ENCODE results near the gene ZMIZ1. TPM values are rescaled to one million over a fixed set of nuclear protein-coding genes. Genes with fewer than 3 reads are reported as not detected.

ZMIZ1 gene
- total RNA-seq, 5 donors from 2014 or later (not counting 1 experiment from before 2014, with no cell fraction given) = 16.8 to 27.1 (median 21.2) TPM

GRCh38 chr10:79038841-79039201 is 29.9 kb upstream of the ZMIZ1 start:
- H3K4me1 Mint-ChIP-seq = peaks cover 19 to 29% (median 28%) of the 10 kb centered on the region in 3 donors
- CTCF ChIA-PET = no interaction called here
- H3K9me3 ChIP-seq = no peaks in the 10 kb centered on the region
- no peak overlapping the region for H3K4me3 ChIP-seq (ENCODE audit: control insufficient read depth in 1 of 2, extremely low read depth in 1 of 2, low read length in 1 of 2)
- peaks cover 0 to 9% of the 10 kb centered on the region in 2 donors for H3K27me3 Mint-ChIP-seq
- H3K27ac ChIP-seq (ENCODE audit: low read length) = no peak overlapping the region
- no peaks in the 10 kb centered on the region for H3K9me3 Mint-ChIP-seq
- POLR2A ChIA-PET = no interaction called here
- peaks cover 0 to under 1% of the 10 kb centered on the region in 2 experiments for H3K4me1 ChIP-seq (ENCODE audit: control insufficient read depth in 1 of 2, extremely low read depth in 1 of 2, insufficient read depth in 2 of 2, low read length in 2 of 2)
- peaks cover 3% of the 10 kb centered on the region for H3K36me3 Mint-ChIP-seq
- no peaks in the 10 kb centered on the region for H3K36me3 ChIP-seq (ENCODE audit: control insufficient read depth in 2 of 2, extremely low read depth in 1 of 2, insufficient read depth in 1 of 2, low read length in 1 of 2)
- H3K27me3 ChIP-seq (replicated peaks in 1 of 2; ENCODE audit: control insufficient read depth in 2 of 2, extremely low read depth in 1 of 2, insufficient read depth in 2 of 2, low read length in 1 of 2) = peaks cover 0 to 10% of the 10 kb centered on the region in 2 experiments
- no peak for DNase-seq
- no peak overlapping the region for H3K4me3 Mint-ChIP-seq
- no peak for ATAC-seq (replicated peaks in 1 of 4)
- no peak overlapping the region for H3K27ac Mint-ChIP-seq
- WGBS (ENCODE audit: insufficient coverage) = 100% methylated on average over 1 of the region's 5 CpGs

DNA sequence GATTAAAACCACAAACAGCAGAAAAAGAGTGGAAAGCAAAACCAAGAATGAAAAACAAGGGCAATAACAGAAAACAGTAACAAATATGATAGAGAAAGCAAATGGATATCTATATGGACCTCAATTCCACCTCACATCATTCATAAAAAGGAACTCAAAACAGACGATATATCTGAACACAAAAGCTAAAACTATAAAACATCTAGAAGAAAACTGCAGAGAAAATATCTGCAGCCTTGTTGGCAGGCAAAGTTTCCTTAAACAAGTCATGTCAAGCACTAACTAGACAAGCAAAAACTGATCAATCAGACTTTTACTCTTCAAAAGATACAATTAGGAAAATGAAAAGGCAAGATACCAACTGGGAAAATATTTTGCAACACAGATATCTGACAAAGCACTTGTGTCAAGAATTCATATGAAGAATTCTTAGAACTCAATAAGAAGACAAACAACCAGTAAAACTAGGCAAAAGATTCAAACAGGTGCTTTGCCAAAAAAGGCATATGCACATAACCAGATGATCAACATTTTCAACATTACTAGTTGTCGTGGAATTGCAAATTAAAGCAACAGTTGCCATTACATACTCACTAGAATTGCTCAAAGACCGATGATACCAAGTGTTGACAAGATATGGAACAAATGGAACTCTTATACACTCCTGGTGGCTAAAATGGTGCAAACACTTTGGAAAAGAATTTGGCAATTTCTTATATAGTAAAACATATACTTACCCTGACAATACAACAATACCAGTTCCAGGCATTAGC is 25.9 kb upstream of the ZMIZ1 start:
- Mint-ChIP-seq H3K27me3 (no peaks in the 10 kb centered on the region), H3K36me3 (peaks cover 3% of the 10 kb centered on the region), H3K27ac (peak overlapping the region; percentile 62 to 64), H3K4me1 (peaks cover 46 to 62% (median 55%) of the 10 kb centered on the region in 3 donors), H3K9me3 (no peaks in the 10 kb centered on the region), H3K4me3 (no peak overlapping the region)
- ATAC-seq (replicated peaks in 1 of 4) (no peak), DNase-seq (no peak)
- Histone ChIP-seq H3K27me3 (replicated peaks in 1 of 2; ENCODE audit: control insufficient read depth in 2 of 2, extremely low read depth in 1 of 2, insufficient read depth in 2 of 2, low read length in 1 of 2) (no peaks in the 10 kb centered on the region), H3K27ac (ENCODE audit: low read length) (no peak overlapping the region), H3K36me3 (ENCODE audit: control insufficient read depth in 2 of 2, extremely low read depth in 1 of 2, insufficient read depth in 1 of 2, low read length in 1 of 2) (no peaks in the 10 kb centered on the region), H3K4me3 (ENCODE audit: control insufficient read depth in 1 of 2, extremely low read depth in 1 of 2, low read length in 1 of 2) (no peak overlapping the region), H3K9me3 (no peaks in the 10 kb centered on the region), H3K4me1 (ENCODE audit: control insufficient read depth in 1 of 2, extremely low read depth in 1 of 2, insufficient read depth in 2 of 2, low read length in 2 of 2) (peaks cover 12 to 22% of the 10 kb centered on the region in 2 experiments)
- ChIA-PET POLR2A (no interaction called here), CTCF (no interaction called here)
- 67% methylated on average over 1 of the region's 3 CpGs for WGBS (ENCODE audit: insufficient coverage)

GRCh38 chr10:79044036-79044632 is 24.6 kb upstream of the ZMIZ1 start:
- peak overlapping the region; percentile 40 to 62 for H3K27ac Mint-ChIP-seq
- CTCF ChIA-PET = no interaction called here

DNA sequence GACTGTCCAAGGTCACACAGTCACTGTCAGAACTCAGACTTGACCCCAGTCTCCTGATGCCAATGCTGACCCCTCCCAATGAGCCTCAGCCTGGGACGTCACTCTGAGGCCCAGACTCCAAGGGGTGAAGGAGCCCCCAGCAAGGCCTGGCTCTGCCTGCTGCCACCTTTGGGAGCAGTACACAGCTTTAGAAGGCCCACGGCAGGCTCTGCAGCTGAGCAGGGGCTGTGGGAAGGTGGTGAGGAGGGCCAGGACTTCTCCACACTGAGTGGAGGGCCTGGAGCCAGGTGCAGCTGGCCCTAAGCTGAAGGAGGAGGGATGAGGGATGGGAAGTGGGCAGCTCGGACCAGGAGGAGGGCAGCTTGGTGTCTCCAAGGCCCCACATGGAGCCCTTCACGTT is 23.9 kb upstream of the ZMIZ1 start:
- Histone ChIP-seq H3K9me3 (no peaks in the 10 kb centered on the region), H3K27ac (ENCODE audit: low read length) (no peak overlapping the region), H3K36me3 (ENCODE audit: control insufficient read depth in 2 of 2, extremely low read depth in 1 of 2, insufficient read depth in 1 of 2, low read length in 1 of 2) (no peaks in the 10 kb centered on the region), H3K27me3 (replicated peaks in 1 of 2; ENCODE audit: control insufficient read depth in 2 of 2, extremely low read depth in 1 of 2, insufficient read depth in 2 of 2, low read length in 1 of 2) (no peaks in the 10 kb centered on the region), H3K4me1 (ENCODE audit: control insufficient read depth in 1 of 2, extremely low read depth in 1 of 2, insufficient read depth in 2 of 2, low read length in 2 of 2) (peaks cover 22 to 42% of the 10 kb centered on the region in 2 experiments), H3K4me3 (ENCODE audit: control insufficient read depth in 1 of 2, extremely low read depth in 1 of 2, low read length in 1 of 2) (no peak overlapping the region)
- H3K9me3 Mint-ChIP-seq = no peaks in the 10 kb centered on the region
- peaks cover 59 to 80% (median 72%) of the 10 kb centered on the region in 3 donors for H3K4me1 Mint-ChIP-seq
- WGBS (ENCODE audit: insufficient coverage) = 86% methylated on average over 4 of the region's 4 CpGs
- POLR2A ChIA-PET = no interaction called here
- CTCF ChIA-PET = no interaction called here
- H3K36me3 Mint-ChIP-seq = no peaks in the 10 kb centered on the region
- H3K4me3 Mint-ChIP-seq = no peak overlapping the region
- DNase-seq (no peak), ATAC-seq (replicated peaks in 1 of 4) (no peak)
- H3K27ac Mint-ChIP-seq = peak overlapping the region; percentile 40 to 97
- H3K27me3 Mint-ChIP-seq = no peaks in the 10 kb centered on the region

More at GRCh38 chr10:79044036-79044632, 24.6 kb upstream of the ZMIZ1 start:
- H3K4me3 Mint-ChIP-seq = no peak overlapping the region
- Histone ChIP-seq H3K27me3 (replicated peaks in 1 of 2; ENCODE audit: control insufficient read depth in 2 of 2, extremely low read depth in 1 of 2, insufficient read depth in 2 of 2, low read length in 1 of 2) (no peaks in the 10 kb centered on the region), H3K27ac (ENCODE audit: low read length) (no peak overlapping the region), H3K4me3 (ENCODE audit: control insufficient read depth in 1 of 2, extremely low read depth in 1 of 2, low read length in 1 of 2) (no peak overlapping the region), H3K9me3 (no peaks in the 10 kb centered on the region), H3K36me3 (ENCODE audit: control insufficient read depth in 2 of 2, extremely low read depth in 1 of 2, insufficient read depth in 1 of 2, low read length in 1 of 2) (no peaks in the 10 kb centered on the region), H3K4me1 (ENCODE audit: control insufficient read depth in 1 of 2, extremely low read depth in 1 of 2, insufficient read depth in 2 of 2, low read length in 2 of 2) (peaks cover 22 to 35% of the 10 kb centered on the region in 2 experiments)
- 100% methylated on average over 2 of the region's 5 CpGs for WGBS (ENCODE audit: insufficient coverage)
- no peaks in the 10 kb centered on the region for H3K9me3 Mint-ChIP-seq
- POLR2A ChIA-PET = no interaction called here
- peaks cover 3% of the 10 kb centered on the region for H3K36me3 Mint-ChIP-seq
- no peaks in the 10 kb centered on the region for H3K27me3 Mint-ChIP-seq
- ATAC-seq (replicated peaks in 1 of 4) (no peak), DNase-seq (no peak)
- peaks cover 56 to 74% (median 66%) of the 10 kb centered on the region in 3 donors for H3K4me1 Mint-ChIP-seq

- Histone ChIP-seq H3K36me3 (ENCODE audit: control insufficient read depth in 2 of 2, extremely low read depth in 1 of 2, insufficient read depth in 1 of 2, low read length in 1 of 2) (no peaks in the 10 kb centered on the region), H3K27me3 (replicated peaks in 1 of 2; ENCODE audit: control insufficient read depth in 2 of 2, extremely low read depth in 1 of 2, insufficient read depth in 2 of 2, low read length in 1 of 2) (no peaks in the 10 kb centered on the region), H3K9me3 (no peaks in the 10 kb centered on the region), H3K4me1 (ENCODE audit: control insufficient read depth in 1 of 2, extremely low read depth in 1 of 2, insufficient read depth in 2 of 2, low read length in 2 of 2) (peaks cover 22 to 50% of the 10 kb centered on the region in 2 experiments), H3K4me3 (ENCODE audit: control insufficient read depth in 1 of 2, extremely low read depth in 1 of 2, low read length in 1 of 2) (no peak overlapping the region), H3K27ac (ENCODE audit: low read length) (no peak overlapping the region)
- CTCF ChIA-PET = no interaction called here
- Mint-ChIP-seq H3K36me3 (no peaks in the 10 kb centered on the region), H3K27ac (peak overlapping the region; percentile 95 to 97), H3K4me3 (peak overlapping the region in 1 of 3 donors; percentile 9), H3K9me3 (no peaks in the 10 kb centered on the region), H3K4me1 (peaks cover 67 to 87% (median 78%) of the 10 kb centered on the region in 3 donors), H3K27me3 (no peaks in the 10 kb centered on the region)
- POLR2A ChIA-PET = no interaction called here
- 93% methylated on average over 7 of the region's 9 CpGs for WGBS (ENCODE audit: insufficient coverage)
- ATAC-seq (replicated peaks in 1 of 4) (no peak), DNase-seq (peak in 1 of 35 experiments; percentile 1)
Observed at GRCh38 chr10:79045566-79046175, 23.1 kb upstream of the ZMIZ1 start.

GRCh38 chr10:79046326-79046725 is 22.4 kb upstream of the ZMIZ1 start:
- Mint-ChIP-seq H3K36me3 (no peaks in the 10 kb centered on the region), H3K4me3 (peak overlapping the region in 1 of 3 donors; percentile 9), H3K27ac (peak overlapping the region; percentile 95 to 97), H3K27me3 (no peaks in the 10 kb centered on the region), H3K4me1 (peaks cover 72 to 89% (median 75%) of the 10 kb centered on the region in 3 donors), H3K9me3 (no peaks in the 10 kb centered on the region)
- WGBS (ENCODE audit: insufficient coverage) = no CpG with 5 or more reads among the region's 9 CpGs
- Histone ChIP-seq H3K27me3 (replicated peaks in 1 of 2; ENCODE audit: control insufficient read depth in 2 of 2, extremely low read depth in 1 of 2, insufficient read depth in 2 of 2, low read length in 1 of 2) (no peaks in the 10 kb centered on the region), H3K4me1 (ENCODE audit: control insufficient read depth in 1 of 2, extremely low read depth in 1 of 2, insufficient read depth in 2 of 2, low read length in 2 of 2) (peaks cover 24 to 56% of the 10 kb centered on the region in 2 experiments), H3K9me3 (no peaks in the 10 kb centered on the region), H3K4me3 (ENCODE audit: control insufficient read depth in 1 of 2, extremely low read depth in 1 of 2, low read length in 1 of 2) (no peak overlapping the region), H3K27ac (ENCODE audit: low read length) (peak overlapping the region; percentile 32), H3K36me3 (ENCODE audit: control insufficient read depth in 2 of 2, extremely low read depth in 1 of 2, insufficient read depth in 1 of 2, low read length in 1 of 2) (no peaks in the 10 kb centered on the region)
- ATAC-seq (replicated peaks in 1 of 4) (peak in 1 of 4 experiments; percentile 37), DNase-seq (peak in 1 of 35 experiments; percentile 1)
- ChIA-PET POLR2A (no interaction called here), CTCF (no interaction called here)

Data from T-cell (primary cell).